UCSD-AML1 (cell line): ENCODE results near the gene RNF220.

Source experiments
- DNase-seq: peaks from one replicate; lab custom pipeline; 2025; ENCODE audit not compliant: unreplicated experiment; lab: John Stamatoyannopoulos, UW

The RNF220 gene

GRCh38 chr1:44405031-44405797 lies at the start of gene RNF220:
TSS of gene RNF220 (plus strand) at chr1:44405255.
- DNase-seq, result peak; percentile 86

- DNase-seq, result no peak
Measured at GRCh38 chr1:44355582-44356305, 49.3 kb upstream of the RNF220 start.

GRCh38 chr1:44357710-44358109 lies 47.3 kb upstream of the RNF220 start:
- no peak for DNase-seq

GRCh38 chr1:44359234-44359935 lies 45.7 kb upstream of the RNF220 start:
- no peak for DNase-seq

- no peak for DNase-seq
Measured at GRCh38 chr1:44361478-44361877, 43.6 kb upstream of the RNF220 start.

GRCh38 chr1:44366371-44366975 lies 38.6 kb upstream of the RNF220 start:
- DNase-seq, result no peak

GRCh38 chr1:44367944-44368343 lies 37.1 kb upstream of the RNF220 start:
- DNase-seq, result no peak

- no peak for DNase-seq
Measured at GRCh38 chr1:44368471-44369151, 36.4 kb upstream of the RNF220 start.

- DNase-seq, result no peak
Measured at GRCh38 chr1:44371206-44371605, 33.8 kb upstream of the RNF220 start.

- no peak for DNase-seq
Measured at GRCh38 chr1:44375547-44375946, 29.5 kb upstream of the RNF220 start.

- peak; percentile 61 for DNase-seq
Measured at GRCh38 chr1:44377925-44378784, 26.9 kb upstream of the RNF220 start.

GRCh38 chr1:44380666-44381177 lies 24.3 kb upstream of the RNF220 start:
- DNase-seq, result no peak

- no peak for DNase-seq
Measured at GRCh38 chr1:44388551-44388950, 16.5 kb upstream of the RNF220 start.

- no peak for DNase-seq
Measured at GRCh38 chr1:44389437-44389836, 15.6 kb upstream of the RNF220 start.

GRCh38 chr1:44390277-44390676 lies 14.8 kb upstream of the RNF220 start:
- no peak for DNase-seq

- DNase-seq, result no peak
Measured at GRCh38 chr1:44401256-44402228, 3.5 kb upstream of the RNF220 start.

- peak; percentile 70 for DNase-seq
Measured at GRCh38 chr1:44405798-44406736, 1.0 kb downstream of the RNF220 start.
